ENCODE measurements around the gene CAMKK1.

DNA sequence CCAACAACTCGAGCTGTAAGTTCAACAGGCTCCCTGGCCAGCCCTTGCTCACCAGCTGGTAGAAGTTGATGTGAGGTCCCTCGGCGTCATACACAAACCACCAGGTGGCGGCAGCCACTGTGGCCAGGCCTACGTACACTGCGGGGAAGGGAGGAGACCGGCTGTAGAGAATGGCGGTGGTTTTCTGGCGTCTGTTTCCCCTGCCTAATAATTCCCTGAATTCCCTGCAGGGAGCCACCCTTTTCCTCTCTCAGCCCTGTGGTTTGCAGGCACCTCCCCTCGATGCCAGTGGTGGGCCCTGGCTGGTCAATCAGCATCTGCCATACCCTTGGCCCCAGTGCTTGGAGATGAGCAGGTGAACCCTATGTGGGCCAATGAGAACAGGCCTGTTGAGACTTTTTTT is 42.3 kb upstream of the CAMKK1 start:
- TF ChIP-seq CSDC2 (CRISPR knock-in tag; IDR thresholded peaks at IDR 0.05) (no peak), ZNF70 (CRISPR knock-in tag; IDR thresholded peaks at IDR 0.05) (no peak)
